ENCODE data around the gene SP6. TPM values are rescaled to one million over a fixed set of nuclear protein-coding genes. Genes with fewer than 3 reads are reported as not detected.

SP6 gene
- total RNA-seq, 1 donor from 2014 or later = not detected

GRCh38 chr17:47857551-47858455, 6.8 kb upstream of the SP6 start:
- intact Hi-C loops (cut with micrococcal nuclease) = no loop called here

- intact Hi-C loops (cut with micrococcal nuclease) = no loop called here
Observed at GRCh38 chr17:47856830-47857229, 5.9 kb upstream of the SP6 start.

- intact Hi-C loops (cut with micrococcal nuclease) = no loop called here
Observed at GRCh38 chr17:47855737-47856136, 4.8 kb upstream of the SP6 start.

- intact Hi-C loops (cut with micrococcal nuclease) = no loop called here
Observed at GRCh38 chr17:47853616-47854015, 2.7 kb upstream of the SP6 start.

DNA sequence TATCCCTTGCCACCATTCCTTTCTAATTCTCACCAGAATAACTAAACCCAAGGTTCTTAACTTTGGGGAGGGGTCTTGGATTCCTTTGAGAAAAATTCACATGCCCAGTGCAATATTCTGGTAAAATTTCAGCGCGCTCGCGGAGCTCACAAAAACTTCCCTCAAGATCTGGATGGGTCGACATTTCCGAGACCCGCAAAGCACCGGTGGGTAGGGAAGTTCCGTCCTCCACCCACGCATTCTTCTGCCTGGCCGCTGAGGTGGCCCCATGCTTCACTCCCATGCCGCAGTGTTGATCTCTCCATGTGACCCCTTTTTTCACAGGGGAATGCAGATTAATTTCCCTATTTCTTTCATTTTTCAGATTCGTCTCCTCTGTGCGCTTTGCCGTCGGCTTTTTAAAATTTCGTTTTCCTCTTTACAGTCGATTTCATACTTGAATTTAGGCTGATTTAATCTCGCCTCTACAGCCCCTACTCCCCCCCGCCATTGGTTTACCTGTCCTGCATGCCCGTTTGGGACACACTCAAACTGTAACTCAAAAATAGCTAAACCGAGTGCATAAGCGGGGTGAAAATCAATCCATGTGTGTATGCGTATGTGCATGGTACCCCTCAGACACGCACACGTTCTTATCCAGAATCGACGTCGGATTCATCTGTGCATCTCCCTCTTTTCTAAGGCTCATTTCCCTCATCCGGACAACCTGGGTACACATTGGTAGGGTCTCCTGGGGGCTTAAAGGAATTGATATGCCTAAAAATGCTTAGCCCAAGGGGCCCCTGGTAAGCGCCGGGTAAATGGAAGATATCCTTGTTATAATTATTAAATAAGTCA, 1.4 kb upstream of the SP6 start:
- intact Hi-C loops (cut with micrococcal nuclease) = no loop called here

DNA sequence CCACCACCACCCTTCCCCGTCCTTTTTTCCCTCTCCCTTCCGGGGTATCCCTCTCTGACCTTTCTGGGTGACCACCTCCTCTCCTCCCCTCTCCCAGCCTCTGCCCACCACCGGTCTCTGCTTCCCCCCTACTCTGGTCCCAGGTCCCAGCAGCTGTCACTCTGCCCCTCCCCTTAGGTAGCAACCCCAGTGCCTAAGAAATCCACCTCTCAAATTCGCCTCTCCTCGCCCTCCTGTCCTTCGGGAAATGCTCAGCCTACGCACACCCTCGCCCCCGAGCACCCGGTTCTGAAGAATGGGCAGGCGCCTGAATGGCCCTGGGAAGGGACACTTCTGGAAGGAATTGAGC, 775 bp upstream of the SP6 start:
- intact Hi-C loops (cut with micrococcal nuclease) = no loop called here

- intact Hi-C loops (cut with micrococcal nuclease) = no loop called here
Observed at GRCh38 chr17:47850373-47850691, 631 bp downstream of the SP6 start.

GRCh38 chr17:47848198-47848513, 2.8 kb downstream of the SP6 start:
- intact Hi-C loops (cut with micrococcal nuclease) = no loop called here

DNA sequence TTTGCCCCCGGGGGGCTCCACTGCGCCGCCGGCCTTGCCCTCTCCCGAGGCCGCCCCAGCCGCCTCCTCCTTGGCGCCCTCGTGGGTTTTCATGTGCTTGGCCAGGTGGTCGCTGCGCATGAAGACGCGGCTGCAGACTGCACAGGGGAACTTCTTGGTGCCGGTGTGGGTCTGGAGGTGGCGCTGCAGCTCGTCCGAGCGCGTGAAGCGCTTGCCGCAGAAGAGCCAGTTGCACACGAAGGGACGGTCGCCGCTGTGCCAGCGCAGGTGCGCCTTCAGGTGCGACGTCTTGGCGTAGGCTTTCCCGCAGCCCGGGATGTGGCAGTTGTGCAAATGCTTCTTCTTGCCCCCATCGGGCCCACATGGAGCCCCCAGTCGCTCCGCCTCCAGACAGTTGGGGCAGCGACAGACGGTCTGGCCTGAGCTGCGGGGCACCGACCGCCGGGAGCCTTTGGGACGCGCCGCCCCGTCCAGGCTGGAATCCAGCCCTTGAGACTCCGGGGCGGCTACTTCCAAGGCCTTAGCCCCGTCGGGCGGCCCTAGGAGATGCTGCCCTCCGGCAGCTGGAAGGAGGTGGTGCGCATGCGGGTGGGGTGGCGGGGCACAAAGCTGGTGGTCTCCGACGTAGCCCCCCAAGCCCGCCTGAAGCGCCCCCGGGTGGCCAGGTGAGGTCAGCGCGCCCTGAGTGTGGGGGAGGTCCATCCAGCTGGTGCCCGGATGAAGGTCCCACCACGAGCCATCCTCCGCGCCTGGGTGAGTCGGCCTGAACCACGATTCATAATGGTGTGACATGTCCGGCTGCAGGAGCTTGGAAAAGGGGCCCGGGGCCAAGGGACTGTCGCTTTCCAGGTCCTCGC, 3.4 kb downstream of the SP6 start:
- intact Hi-C loops (cut with micrococcal nuclease) = no loop called here

DNA sequence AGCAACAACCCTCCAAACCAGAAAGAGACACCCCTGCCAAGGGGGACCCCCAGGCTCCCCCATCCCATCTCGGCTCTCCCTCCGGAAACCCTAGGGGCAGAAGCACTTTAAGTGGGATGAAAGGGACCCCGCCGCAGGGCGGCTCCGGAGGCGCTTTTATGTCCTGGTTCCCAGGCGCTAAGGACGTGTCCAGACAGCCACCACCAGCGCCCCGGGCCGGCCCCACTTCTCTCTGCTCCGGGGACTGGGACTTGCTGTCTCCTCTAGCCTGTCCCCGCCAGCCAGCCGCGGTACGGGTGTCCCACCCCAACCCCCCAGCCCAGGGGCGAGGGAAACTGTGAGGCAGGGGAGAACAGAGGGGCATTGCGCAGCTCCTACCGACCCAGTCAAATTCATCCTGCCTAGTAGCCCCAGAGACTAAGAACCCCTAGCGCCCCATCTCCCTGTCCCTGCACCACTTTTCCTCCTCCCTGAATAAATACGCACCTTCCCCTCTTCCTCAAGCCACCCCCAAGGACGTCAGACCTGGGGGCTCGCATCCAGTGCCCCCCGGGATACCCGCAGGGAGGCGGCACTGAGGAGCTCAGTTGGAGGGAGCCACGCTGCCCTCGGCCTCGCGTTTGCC, 4.1 kb downstream of the SP6 start:
- intact Hi-C loops (cut with micrococcal nuclease) = no loop called here

- intact Hi-C loops (cut with micrococcal nuclease) = no loop called here
Observed at GRCh38 chr17:47845716-47846075, 5.3 kb downstream of the SP6 start.

- intact Hi-C loops (cut with micrococcal nuclease) = loop anchor here (5.0 kb wide), 1 partner anchor 97 kb away; the partner anchor contains the start of gene PNPO
Observed at GRCh38 chr17:47844814-47845715, 5.9 kb downstream of the SP6 start.

DNA sequence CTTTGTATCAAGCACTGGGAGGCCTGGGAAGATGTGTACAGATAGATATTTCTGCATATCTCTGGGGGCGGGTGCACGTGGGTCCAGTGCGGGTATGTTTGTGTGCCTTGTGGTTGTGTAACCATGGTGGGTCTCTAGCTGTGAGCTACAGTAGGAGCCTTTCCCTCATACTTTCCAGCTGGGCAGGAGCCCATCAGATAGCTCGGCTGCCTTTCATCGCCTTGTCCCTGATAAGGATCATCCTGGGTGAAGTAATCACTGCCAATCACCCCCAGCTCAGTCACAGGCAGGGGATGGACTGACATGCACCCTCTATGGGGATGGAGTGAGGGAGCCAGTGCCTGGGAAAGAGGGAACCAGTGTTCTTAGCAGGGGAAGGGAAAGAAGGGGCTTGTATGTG, 6.7 kb downstream of the SP6 start:
- intact Hi-C loops (cut with micrococcal nuclease) = loop anchor here (5.0 kb wide), 1 partner anchor 98 kb away; the partner anchor contains the start of gene PNPO

DNA sequence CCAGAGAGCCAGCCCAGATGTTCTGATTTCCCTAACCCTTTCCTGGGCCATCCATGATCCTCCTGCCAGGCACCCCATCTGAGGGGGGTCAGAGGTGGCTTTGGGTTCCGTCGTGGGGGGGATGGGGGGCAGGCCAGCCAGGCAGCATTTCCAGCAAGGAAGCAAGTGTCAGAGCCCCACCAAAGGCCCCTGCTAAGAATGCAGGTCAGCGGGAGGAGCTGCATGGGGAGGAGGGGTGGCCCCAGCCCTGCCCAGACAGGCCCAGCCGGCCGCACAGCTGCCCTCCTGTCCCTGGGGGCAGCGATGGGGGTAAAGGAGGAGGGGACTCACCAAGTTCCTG, 7.6 kb downstream of the SP6 start:
- intact Hi-C loops (cut with micrococcal nuclease) = loop anchor here (2.0 to 5.0 kb wide), 2 partner anchors 99 to 127 kb away; partner anchors contain the start of genes CDK5RAP3 and PNPO

DNA sequence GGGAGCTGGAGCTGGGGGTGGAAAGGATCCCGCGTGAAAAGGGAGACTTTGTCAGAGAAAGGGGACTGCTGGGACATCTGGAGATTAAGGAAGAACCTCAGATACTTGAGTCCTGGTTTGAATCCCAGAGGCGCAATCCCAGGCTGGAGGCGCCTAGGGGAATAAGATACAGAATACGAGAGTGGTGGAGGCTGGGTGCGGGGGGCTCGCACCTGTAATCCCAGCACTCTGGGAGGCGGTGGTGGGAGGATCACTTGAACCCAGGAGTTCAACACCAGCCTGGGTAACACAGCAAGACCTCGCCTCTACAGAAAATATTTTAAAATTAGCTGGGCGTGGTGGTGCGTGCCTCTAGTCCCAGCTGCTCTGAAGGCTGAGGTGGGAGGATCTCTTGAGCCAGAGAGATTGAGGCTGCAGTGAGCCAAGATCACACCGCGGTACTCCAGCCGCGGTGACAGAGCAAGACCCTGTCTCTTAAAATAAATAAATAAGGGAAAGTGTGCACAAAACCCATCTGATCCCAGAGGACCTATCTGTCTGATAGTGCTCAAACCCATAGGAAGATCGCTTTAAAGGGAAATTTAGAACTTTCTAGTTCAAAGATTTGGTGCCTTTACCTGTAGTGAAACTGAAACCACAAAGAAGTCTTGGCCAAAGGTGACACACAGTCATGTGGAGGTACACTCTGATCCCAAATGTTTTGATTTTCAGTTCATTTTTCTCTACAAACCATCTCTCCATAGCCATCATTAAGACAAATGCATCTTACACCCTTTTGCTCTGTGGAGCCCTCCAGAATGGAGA, 9.3 kb downstream of the SP6 start:
- intact Hi-C loops (cut with micrococcal nuclease) = loop anchor here (1.0 to 5.0 kb wide), 4 partner anchors 10 to 129 kb away; partner anchors contain the start of genes CDK5RAP3, LRRC46, MRPL10 and PNPO

- intact Hi-C loops (cut with micrococcal nuclease) = loop anchor here (1.0 to 5.0 kb wide), 3 partner anchors 10 to 101 kb away; partner anchors contain the start of genes LRRC46, MRPL10 and PNPO
Observed at GRCh38 chr17:47840742-47841487, 10.0 kb downstream of the SP6 start, which contains the start of gene SCRN2. SCRN2 (minus strand) TSS chr17:47841273; CDS start chr17:47840843, 430 bp downstream.

DNA sequence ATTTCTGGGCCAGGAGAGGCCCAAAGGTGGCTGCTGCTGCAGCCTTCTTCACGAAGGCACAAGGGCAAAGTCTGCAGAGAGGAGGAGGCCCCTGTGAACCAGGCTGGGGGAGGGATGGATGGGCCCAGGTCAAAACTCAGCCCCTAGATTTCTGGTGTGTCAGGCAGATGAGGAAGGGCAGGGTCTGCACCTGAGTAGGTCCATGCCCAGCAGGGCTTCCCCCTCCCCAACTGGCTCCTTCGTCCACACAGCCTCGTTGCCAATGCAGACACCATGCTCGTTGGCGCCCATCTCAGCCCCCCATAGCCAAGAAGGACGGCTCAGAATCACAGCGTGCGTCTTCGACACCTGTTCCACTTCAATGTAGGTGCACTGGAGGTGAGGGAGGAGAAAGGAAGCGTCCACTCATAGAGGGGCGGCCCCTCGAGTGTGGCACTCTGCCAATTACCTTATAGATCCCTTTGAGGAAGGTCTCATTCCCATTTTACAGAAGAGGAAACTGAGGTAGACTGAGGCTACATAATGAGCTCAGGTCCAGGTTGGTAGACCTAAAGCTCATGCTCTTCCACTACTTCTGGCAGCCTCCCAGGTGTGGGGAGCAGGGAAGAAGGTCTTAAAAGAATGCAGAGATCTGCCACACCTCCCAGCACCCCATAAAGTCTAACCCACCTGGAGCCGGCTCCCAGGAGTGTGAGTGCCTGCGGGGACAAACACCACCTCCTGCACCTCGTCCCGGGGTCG, 10.8 kb downstream of the SP6 start:
- intact Hi-C loops (cut with micrococcal nuclease) = loop anchor here (5.0 kb wide), 1 partner anchor 102 kb away; the partner anchor contains the start of gene PNPO

DNA sequence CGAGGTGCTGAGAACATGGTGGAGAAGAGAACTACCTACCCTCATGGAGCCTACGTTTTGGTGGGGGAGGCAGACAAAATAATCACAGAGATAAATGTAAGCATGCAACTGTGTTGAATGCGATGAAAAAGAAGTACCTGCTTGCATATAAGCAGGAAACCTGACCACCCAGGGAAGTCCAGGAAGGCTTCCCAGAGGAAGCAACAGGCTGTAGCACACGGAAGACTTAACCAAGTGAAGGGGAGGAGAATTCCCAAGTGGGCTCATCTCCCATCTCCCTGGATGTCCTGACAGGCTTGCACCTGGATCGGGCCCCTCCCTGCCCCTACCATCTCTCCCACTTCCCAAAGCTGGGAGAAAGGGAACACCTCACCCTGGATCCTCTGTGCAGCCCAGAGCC, 11.9 kb downstream of the SP6 start:
- intact Hi-C loops (cut with micrococcal nuclease) = no loop called here

Measured in T-helper 2 cell treated with Interferon-gamma antibody and Interleukin-4, amounts not matched to agents 100 ng/mL and 5 ng/mL, for 36 hours (primary cell).